ENCODE data around the gene FDX2.

The FDX2 gene

DNA sequence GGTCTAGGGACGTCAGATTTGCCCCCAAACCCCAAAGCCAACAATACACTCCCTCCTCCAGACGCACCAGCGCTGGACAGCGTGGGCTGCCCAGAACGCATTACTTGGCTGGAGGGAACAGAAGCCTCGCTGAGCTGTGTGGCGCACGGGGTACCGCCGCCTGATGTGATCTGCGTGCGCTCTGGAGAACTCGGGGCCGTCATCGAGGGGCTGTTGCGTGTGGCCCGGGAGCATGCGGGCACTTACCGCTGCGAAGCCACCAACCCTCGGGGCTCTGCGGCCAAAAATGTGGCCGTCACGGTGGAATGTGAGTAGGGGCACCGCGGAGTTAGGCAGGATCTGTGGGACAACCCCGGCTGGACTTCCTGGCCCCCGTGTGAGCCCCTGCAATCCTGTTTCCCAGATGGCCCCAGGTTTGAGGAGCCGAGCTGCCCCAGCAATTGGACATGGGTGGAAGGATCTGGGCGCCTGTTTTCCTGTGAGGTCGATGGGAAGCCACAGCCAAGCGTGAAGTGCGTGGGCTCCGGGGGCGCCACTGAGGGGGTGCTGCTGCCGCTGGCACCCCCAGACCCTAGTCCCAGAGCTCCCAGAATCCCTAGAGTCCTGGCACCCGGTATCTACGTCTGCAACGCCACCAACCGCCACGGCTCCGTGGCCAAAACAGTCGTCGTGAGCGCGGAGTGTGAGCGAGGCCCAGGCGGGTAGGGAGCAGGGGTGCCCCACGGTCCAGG is 22.0 kb downstream of the FDX2 start:
- Histone ChIP-seq H3K27ac (ENCODE audit: poor library complexity, severe bottlenecking) (no peak overlapping the region), H3K27me3 (ENCODE audit: insufficient read depth, poor library complexity, severe bottlenecking) (no peaks in the 10 kb centered on the region), H3K4me3 (ENCODE audit: severe bottlenecking) (no peak overlapping the region), H3K36me3 (ENCODE audit: low read depth) (peaks cover 7% of the 10 kb centered on the region; the same call in 1 of the 2 replicates), H3K4me1 (ENCODE audit: insufficient read depth, poor library complexity, severe bottlenecking) (peaks cover 4% of the 10 kb centered on the region), H3K9me3 (ENCODE audit: severe bottlenecking) (no peaks in the 10 kb centered on the region)
- TF ChIP-seq, protein P1, sequence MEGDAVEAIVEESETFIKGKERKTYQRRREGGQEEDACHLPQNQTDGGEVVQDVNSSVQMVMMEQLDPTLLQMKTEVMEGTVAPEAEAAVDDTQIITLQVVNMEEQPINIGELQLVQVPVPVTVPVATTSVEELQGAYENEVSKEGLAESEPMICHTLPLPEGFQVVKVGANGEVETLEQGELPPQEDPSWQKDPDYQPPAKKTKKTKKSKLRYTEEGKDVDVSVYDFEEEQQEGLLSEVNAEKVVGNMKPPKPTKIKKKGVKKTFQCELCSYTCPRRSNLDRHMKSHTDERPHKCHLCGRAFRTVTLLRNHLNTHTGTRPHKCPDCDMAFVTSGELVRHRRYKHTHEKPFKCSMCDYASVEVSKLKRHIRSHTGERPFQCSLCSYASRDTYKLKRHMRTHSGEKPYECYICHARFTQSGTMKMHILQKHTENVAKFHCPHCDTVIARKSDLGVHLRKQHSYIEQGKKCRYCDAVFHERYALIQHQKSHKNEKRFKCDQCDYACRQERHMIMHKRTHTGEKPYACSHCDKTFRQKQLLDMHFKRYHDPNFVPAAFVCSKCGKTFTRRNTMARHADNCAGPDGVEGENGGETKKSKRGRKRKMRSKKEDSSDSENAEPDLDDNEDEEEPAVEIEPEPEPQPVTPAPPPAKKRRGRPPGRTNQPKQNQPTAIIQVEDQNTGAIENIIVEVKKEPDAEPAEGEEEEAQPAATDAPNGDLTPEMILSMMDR (IDR thresholded peaks at IDR 0.05; ENCODE audit: poor library complexity, severe bottlenecking): no peak
- no peak for DNase-seq (ENCODE audit: low spot score)
- no peak for ATAC-seq (ENCODE audit: low read depth)

GRCh38 chr19:10292789-10293636 is 22.8 kb downstream of the FDX2 start:
- peaks cover 7% of the 10 kb centered on the region for H3K4me1 ChIP-seq (ENCODE audit: insufficient read depth, poor library complexity, severe bottlenecking)
- H3K4me3 ChIP-seq (ENCODE audit: severe bottlenecking): no peak overlapping the region
- no peak for ATAC-seq (ENCODE audit: low read depth)

DNA sequence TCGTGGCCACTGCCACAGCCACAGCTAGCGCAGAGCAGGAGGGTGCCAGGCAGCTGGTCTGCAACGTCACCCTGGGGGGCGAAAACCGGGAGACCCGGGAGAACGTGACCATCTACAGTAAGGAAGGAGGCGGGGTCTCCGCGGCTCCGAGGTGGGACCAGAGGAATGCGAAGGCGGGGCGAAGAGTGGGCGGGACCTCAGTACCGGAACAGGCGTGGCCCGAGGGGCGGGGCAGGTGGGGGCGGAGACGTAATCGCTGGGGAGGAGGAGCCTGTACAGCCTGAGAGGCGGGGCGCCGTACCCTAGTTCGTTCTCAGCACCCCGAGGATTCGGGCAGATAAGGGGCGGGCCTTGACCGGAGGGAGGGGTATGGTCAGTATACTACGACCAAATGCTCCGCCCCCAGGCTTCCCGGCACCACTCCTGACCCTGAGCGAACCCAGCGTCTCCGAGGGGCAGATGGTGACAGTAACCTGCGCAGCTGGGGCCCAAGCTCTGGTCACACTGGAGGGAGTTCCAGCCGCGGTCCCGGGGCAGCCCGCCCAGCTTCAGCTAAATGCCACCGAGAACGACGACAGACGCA is 23.5 kb downstream of the FDX2 start:
- TF ChIP-seq, protein P1 (IDR thresholded peaks at IDR 0.05; ENCODE audit: poor library complexity, severe bottlenecking): no peak
- DNase-seq (ENCODE audit: low spot score) (no peak), ATAC-seq (ENCODE audit: low read depth) (peak; percentile 32)
- Histone ChIP-seq H3K4me3 (ENCODE audit: severe bottlenecking) (peak overlapping the region; percentile 47), H3K36me3 (ENCODE audit: low read depth) (peaks cover 7% of the 10 kb centered on the region; the same call in 1 of the 2 replicates), H3K27me3 (ENCODE audit: insufficient read depth, poor library complexity, severe bottlenecking) (no peaks in the 10 kb centered on the region), H3K9me3 (ENCODE audit: severe bottlenecking) (no peaks in the 10 kb centered on the region), H3K27ac (ENCODE audit: poor library complexity, severe bottlenecking) (no peak overlapping the region), H3K4me1 (ENCODE audit: insufficient read depth, poor library complexity, severe bottlenecking) (peaks cover 7% of the 10 kb centered on the region)

More at GRCh38 chr19:10292789-10293636, 22.8 kb downstream of the FDX2 start:
- Histone ChIP-seq H3K27me3 (ENCODE audit: insufficient read depth, poor library complexity, severe bottlenecking) (no peaks in the 10 kb centered on the region), H3K27ac (ENCODE audit: poor library complexity, severe bottlenecking) (no peak overlapping the region), H3K36me3 (ENCODE audit: low read depth) (peaks cover 7% of the 10 kb centered on the region; the same call in 1 of the 2 replicates), H3K9me3 (ENCODE audit: severe bottlenecking) (no peaks in the 10 kb centered on the region)
- DNase-seq (ENCODE audit: low spot score): no peak
- TF ChIP-seq, protein P1 (IDR thresholded peaks at IDR 0.05; ENCODE audit: poor library complexity, severe bottlenecking): no peak

DNA sequence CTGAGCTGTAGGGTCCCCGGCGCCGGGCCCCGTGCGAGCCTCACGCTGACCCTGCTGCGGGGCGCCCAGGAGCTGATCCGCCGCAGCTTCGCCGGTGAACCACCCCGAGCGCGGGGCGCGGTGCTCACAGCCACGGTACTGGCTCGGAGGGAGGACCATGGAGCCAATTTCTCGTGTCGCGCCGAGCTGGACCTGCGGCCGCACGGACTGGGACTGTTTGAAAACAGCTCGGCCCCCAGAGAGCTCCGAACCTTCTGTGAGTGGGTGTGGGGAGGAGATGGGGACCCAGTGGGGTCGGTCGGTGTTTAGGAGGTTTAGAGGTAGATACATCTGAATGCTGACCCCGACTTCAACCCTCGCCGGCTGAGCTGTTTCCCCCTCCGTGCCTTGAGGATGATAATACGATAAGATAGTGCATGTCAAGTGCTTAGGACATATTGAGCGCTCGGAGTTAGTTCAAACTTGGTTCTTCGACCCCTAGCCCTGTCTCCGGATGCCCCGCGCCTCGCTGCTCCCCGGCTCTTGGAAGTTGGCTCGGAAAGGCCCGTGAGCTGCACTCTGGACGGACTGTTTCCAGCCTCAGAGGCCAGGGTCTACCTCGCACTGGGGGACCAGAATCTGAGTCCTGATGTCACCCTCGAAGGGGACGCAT is 24.1 kb downstream of the FDX2 start:
- Histone ChIP-seq H3K9me3 (ENCODE audit: severe bottlenecking) (no peaks in the 10 kb centered on the region), H3K4me3 (ENCODE audit: severe bottlenecking) (peak overlapping the region; percentile 47), H3K36me3 (ENCODE audit: low read depth) (peaks cover 7% of the 10 kb centered on the region; the same call in 1 of the 2 replicates), H3K27ac (ENCODE audit: poor library complexity, severe bottlenecking) (no peak overlapping the region), H3K27me3 (ENCODE audit: insufficient read depth, poor library complexity, severe bottlenecking) (no peaks in the 10 kb centered on the region), H3K4me1 (ENCODE audit: insufficient read depth, poor library complexity, severe bottlenecking) (peaks cover 8% of the 10 kb centered on the region)
- TF ChIP-seq, protein P1 (IDR thresholded peaks at IDR 0.05; ENCODE audit: poor library complexity, severe bottlenecking): no peak
- ATAC-seq (ENCODE audit: low read depth) (peak; percentile 1; the same call in 1 of the 3 replicates), DNase-seq (ENCODE audit: low spot score) (no peak)
